ENCODE data around the gene FAM20C.

FAM20C gene

DNA sequence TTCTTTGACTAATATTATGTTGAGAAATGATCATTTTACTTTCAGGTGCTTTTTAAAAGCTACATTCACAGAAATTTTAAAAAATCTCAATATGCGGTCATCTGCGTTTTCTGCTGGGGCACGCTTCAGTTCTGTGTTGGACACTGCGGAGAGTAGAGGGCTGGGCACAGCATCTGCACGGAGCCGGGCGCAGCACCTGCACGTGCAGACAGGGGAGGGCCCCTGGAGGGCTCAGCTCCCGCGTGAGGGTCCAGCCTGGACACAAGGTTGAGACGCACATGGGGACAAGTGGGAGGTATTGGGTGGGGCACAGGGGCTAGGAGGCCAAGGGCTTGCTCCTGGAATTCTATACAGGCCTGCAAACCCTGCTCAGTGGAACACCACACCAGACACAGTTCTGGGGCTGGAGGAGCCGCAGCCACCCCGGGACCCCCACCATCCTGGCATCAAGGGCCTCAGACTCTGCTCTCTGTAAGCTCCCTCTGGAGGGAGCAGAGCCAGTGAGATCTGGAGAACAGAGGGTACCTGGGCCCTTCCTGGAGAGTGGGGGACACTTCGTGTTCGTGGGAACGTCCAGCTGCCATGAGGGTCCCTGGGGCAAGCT lies 20.4 kb upstream of the FAM20C start:
- H3K4me3 ChIP-seq (ENCODE audit: low read depth, low read length), result no peak overlapping the region
- in situ Hi-C loops (cut with HindIII; ENCODE audit: low sequenced_read_pairs), result no loop called here
- TF ChIP-seq, protein P1, sequence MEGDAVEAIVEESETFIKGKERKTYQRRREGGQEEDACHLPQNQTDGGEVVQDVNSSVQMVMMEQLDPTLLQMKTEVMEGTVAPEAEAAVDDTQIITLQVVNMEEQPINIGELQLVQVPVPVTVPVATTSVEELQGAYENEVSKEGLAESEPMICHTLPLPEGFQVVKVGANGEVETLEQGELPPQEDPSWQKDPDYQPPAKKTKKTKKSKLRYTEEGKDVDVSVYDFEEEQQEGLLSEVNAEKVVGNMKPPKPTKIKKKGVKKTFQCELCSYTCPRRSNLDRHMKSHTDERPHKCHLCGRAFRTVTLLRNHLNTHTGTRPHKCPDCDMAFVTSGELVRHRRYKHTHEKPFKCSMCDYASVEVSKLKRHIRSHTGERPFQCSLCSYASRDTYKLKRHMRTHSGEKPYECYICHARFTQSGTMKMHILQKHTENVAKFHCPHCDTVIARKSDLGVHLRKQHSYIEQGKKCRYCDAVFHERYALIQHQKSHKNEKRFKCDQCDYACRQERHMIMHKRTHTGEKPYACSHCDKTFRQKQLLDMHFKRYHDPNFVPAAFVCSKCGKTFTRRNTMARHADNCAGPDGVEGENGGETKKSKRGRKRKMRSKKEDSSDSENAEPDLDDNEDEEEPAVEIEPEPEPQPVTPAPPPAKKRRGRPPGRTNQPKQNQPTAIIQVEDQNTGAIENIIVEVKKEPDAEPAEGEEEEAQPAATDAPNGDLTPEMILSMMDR (IDR thresholded peaks at IDR 0.05; ENCODE audit: low read depth, low read length, missing control alignments), result no peak
- DNase-seq (ENCODE audit: low read depth), result no peak

DNA sequence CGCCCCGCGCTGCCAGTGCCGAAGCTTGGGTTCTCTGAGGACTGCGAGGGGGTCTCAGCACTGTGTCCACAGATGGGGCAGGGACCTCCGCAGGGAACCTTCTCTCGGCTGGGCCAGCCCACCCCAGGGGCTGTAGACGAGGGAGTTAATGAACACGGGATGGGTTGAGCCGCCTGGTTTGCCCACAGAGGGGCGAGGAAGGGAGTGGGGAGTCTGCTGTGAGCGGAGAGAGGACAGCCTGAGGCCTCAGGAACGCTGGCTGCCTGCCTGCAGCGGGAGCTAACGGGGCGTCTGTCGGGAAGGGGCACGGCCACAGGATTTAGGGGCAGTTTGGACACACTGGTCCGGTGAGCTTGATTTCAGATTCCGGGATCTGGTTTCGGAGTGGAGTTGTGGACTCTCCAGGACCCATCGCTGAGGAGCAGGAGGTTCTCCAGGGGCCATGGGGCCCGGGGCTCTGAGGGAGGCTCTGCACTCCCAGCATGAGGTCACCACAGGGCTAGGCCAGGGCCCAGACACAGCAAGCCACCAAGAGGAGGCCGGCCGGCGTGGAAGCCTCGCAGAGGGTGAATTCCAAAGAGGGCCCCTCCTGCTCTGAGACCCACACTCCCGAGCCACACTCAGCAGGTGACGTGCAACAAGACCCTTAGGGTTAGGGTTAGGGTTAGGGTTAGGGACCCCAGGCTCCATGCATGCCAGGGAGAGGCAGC lies 19.0 kb upstream of the FAM20C start:
- no peak for DNase-seq (ENCODE audit: low read depth)
- TF ChIP-seq, protein P1 (IDR thresholded peaks at IDR 0.05; ENCODE audit: low read depth, low read length, missing control alignments), result no peak
- H3K4me3 ChIP-seq (ENCODE audit: low read depth, low read length), result no peak overlapping the region
- in situ Hi-C loops (cut with HindIII; ENCODE audit: low sequenced_read_pairs), result no loop called here

DNA sequence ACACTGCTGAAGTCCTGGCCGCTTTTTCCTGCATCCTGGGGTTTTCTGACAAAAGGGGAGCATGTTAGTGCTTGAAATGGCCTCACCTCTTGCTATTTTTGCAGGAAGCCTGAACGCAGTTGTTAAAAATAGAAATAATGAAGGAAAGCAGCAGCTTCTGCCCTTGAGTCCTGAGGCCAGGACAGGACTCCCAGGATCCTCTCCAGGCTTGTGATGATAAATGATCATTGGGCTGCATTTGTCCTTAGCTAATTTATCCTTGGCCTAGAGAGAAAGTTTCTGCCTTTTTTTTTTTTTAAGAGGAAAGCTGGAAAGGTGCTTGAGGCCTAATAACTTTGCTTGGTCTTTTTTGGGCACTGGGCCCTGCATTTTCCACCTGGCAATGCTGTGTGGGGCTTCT lies 17.7 kb upstream of the FAM20C start:
- TF ChIP-seq, protein P1 (IDR thresholded peaks at IDR 0.05; ENCODE audit: low read depth, low read length, missing control alignments), result no peak
- H3K4me3 ChIP-seq (ENCODE audit: low read depth, low read length), result no peak overlapping the region
- in situ Hi-C loops (cut with HindIII; ENCODE audit: low sequenced_read_pairs), result no loop called here
- no peak for DNase-seq (ENCODE audit: low read depth)

DNA sequence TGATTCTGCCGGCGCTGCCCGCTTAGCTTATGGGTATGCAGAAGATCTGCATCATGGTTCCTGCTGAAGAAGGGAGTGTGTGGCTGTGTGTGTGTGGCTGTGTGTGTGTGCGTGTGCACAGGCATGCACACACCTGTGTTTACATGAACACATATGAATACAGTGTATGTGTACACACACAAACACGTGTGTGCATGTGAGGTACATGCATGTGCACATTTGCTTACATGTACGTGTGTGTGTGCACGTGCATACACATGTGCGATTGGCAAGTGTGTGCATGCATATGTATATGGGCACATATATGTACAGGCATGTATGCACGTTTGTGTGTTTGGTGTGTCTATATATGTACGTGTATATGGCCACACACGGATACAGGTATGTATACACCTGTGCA lies 16.4 kb upstream of the FAM20C start:
- TF ChIP-seq, protein P1 (IDR thresholded peaks at IDR 0.05; ENCODE audit: low read depth, low read length, missing control alignments), result no peak
- no peak overlapping the region for H3K4me3 ChIP-seq (ENCODE audit: low read depth, low read length)

DNA sequence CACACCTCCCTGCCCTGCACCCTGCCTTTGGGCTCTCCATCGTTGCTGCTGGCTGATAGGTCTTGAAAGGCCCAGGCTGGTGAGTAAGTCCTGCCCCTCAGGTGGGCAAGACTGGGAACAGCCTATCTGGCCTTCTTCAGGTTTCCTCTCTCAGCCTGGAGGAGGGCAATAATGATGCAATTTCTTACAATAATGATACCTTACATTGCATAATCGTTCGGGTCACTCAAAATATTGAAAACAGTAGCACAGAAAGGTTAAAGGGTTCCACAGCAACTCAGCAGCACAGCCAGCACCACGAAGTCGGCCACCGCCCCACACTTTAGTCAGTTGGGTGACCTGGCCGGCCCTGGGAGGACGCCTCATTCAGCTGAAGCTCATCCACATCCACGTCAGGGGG lies 16.0 kb upstream of the FAM20C start:
- no peak overlapping the region for H3K4me3 ChIP-seq (ENCODE audit: low read depth, low read length)
- TF ChIP-seq, protein P1 (IDR thresholded peaks at IDR 0.05; ENCODE audit: low read depth, low read length, missing control alignments), result no peak
- no peak for DNase-seq (ENCODE audit: low read depth)
- in situ Hi-C loops (cut with HindIII; ENCODE audit: low sequenced_read_pairs), result no loop called here

More for the DNA sequence above, 16.4 kb upstream of the FAM20C start:
- no peak for DNase-seq (ENCODE audit: low read depth)
- in situ Hi-C loops (cut with HindIII; ENCODE audit: low sequenced_read_pairs), result no loop called here

DNA sequence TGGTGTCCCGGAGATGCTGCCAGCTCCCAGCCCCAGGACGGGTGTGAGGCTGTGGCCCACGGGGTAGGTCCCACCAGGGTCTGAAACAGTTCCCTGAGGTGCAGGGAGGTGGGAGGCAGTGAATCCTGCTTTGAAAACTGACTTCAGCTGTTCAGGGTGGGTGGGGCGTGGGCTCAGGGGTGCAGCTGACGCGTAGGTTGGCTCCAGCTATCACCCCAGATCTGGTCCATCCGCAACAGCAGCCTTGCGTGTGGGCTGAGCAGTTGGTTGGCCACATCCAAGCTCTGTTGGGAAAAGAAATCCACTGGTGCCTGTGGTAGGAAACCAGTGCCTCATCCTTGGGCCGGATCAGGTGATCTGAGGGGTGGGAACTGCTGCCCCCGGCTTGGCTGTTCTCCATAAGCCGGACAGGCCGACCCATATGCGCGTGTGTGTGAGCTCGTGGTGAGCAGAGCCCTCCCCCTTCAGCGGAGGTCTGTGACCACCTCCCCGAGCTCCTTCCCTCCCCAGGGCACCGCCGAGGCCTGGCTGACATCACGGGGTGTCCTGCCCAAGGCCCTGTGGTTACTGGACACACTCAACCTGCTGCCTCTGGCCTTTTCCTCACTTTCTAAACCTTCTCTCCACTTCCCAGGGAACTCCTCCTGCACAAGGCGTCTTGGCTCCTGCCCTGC lies 15.4 kb upstream of the FAM20C start:
- in situ Hi-C loops (cut with HindIII; ENCODE audit: low sequenced_read_pairs), result no loop called here
- DNase-seq (ENCODE audit: low read depth), result no peak
- TF ChIP-seq, protein P1 (IDR thresholded peaks at IDR 0.05; ENCODE audit: low read depth, low read length, missing control alignments), result no peak
- no peak overlapping the region for H3K4me3 ChIP-seq (ENCODE audit: low read depth, low read length)
